Left lung (tissue), 10 donors: ENCODE results near the gene AIFM1. TPM values are rescaled to one million over a fixed set of nuclear protein-coding genes. Genes with fewer than 3 reads are reported as not detected.
"Not testable (repeated sequence)": the region's sequence is repeated elsewhere in the genome, so short reads cannot be mapped to it uniquely, and the experiment has no call there.

ENCODE experiments used
- ATAC-seq: fragments of 200-7000 bp; cut with Tn5 transposase; one replicate; pipeline ENCODE4 v1.9.1; 2020; ENCODE audit warnings: moderate library complexity
- DNase-seq, 4 donors: peaks; one replicate each; pipeline ENCODE4 v3.0.0-alpha.2; 2013 to 2020
- H3K27ac ChIP-seq, 2 donors: fragments of 200-600 bp; sonication (generic) in 1 of 2; one replicate each; pipeline versions ENCODE4 v1.5.0 to v1.8.0; 2020 to 2021
- H3K27me3 ChIP-seq, 2 donors: fragments of 200-600 bp; sonication (generic) in 1 of 2; one replicate each; pipeline versions ENCODE4 v1.5.0 to v1.8.0; 2020 to 2021
- H3K36me3 ChIP-seq, 2 donors: fragments of 200-600 bp; sonication (generic) in 1 of 2; one replicate each; pipeline versions ENCODE4 v1.5.0 to v1.8.0; 2020 to 2021
- H3K4me1 ChIP-seq, 2 donors: fragments of 200-600 bp; one replicate each; pipeline ENCODE4 v1.8.0; 2021
- H3K4me3 ChIP-seq, 2 donors: fragments of 200-600 bp; sonication (generic) in 1 of 2; one replicate each; pipeline versions ENCODE4 v1.5.0 to v1.8.0; 2020 to 2021; ENCODE audit warnings: mild to moderate bottlenecking in 1 of 2
- H3K9me3 ChIP-seq, 2 donors: fragments of 200-600 bp; sonication (generic) in 1 of 2; one replicate each; pipeline versions ENCODE4 v1.5.0 to v1.8.0; 2020 to 2021
- CTCF ChIP-seq, 2 donors: fragments of 200-600 bp; sonication (generic) in 1 of 2; IDR thresholded peaks; one replicate each; pipeline versions ENCODE4 v1.5.0 to v1.8.0; 2021; ENCODE audit warnings: antibody characterized with exemption in 2 of 2
- intact Hi-C, 2 donors: fragments of 100-400 bp; cut with DNase I; formaldehyde crosslinking; loops; one replicate each; pipeline versions ENCODE4 v1.11.2 to v1.14.2; 2022
- polyA plus RNA-seq, 6 donors: library from polyadenylated mRNA; unstranded; fragments of 120-200 nt; gene quantifications; one replicate each; pipeline ENCODE4 v1.2.1, GENCODE V29; 2013; ENCODE audit not compliant: insufficient read length in 6 of 6
- total RNA-seq, 2 donors: library from RNA; stranded (reverse); fragmentation: NEBNext Ultra II Directional; extraction: Animal tissue kit (Norgen Biotek cat#: 25700); gene quantifications; one replicate each; pipeline ENCODE4 v1.2.1, GENCODE V29; 2021
- donor health status: DM: no; HTN: yes; CAD: no.
- donor health status: DM: no; HTN: no; CAD: no.

Gene AIFM1
- total and polyA plus RNA-seq, 8 donors = 27.2 to 34.9 (median 30.7) TPM

GRCh38 chrX:130118441-130119311, 47.0 kb downstream of the AIFM1 start:
- Histone ChIP-seq H3K4me1 (peaks cover 0 to 14% of the 10 kb centered on the region in 2 donors), H3K4me3 (no peak overlapping the region), H3K9me3 (no peaks in the 10 kb centered on the region), H3K27ac (peak overlapping the region in 1 of 2 donors; percentile 44), H3K27me3 (no peaks in the 10 kb centered on the region), H3K36me3 (no peaks in the 10 kb centered on the region)
- intact Hi-C loops = no loop called here
- DNase-seq (no peak), ATAC-seq (peak; percentile 21)
- no peak for TF ChIP-seq CTCF (IDR thresholded peaks at IDR 0.05)

- H3K36me3 ChIP-seq = no peaks in the 10 kb centered on the region
- no peaks in the 10 kb centered on the region for H3K27me3 ChIP-seq
- no peak for DNase-seq
- intact Hi-C loops = no loop called here
- no peak for ATAC-seq
- TF ChIP-seq CTCF (IDR thresholded peaks at IDR 0.05) = no peak
- H3K4me1 ChIP-seq = peaks cover 0 to 14% of the 10 kb centered on the region in 2 donors
- H3K4me3 ChIP-seq = no peak overlapping the region
- no peak overlapping the region for H3K27ac ChIP-seq
- no peaks in the 10 kb centered on the region for H3K9me3 ChIP-seq
Measured at GRCh38 chrX:130117166-130117565, 48.5 kb downstream of the AIFM1 start.

DNA sequence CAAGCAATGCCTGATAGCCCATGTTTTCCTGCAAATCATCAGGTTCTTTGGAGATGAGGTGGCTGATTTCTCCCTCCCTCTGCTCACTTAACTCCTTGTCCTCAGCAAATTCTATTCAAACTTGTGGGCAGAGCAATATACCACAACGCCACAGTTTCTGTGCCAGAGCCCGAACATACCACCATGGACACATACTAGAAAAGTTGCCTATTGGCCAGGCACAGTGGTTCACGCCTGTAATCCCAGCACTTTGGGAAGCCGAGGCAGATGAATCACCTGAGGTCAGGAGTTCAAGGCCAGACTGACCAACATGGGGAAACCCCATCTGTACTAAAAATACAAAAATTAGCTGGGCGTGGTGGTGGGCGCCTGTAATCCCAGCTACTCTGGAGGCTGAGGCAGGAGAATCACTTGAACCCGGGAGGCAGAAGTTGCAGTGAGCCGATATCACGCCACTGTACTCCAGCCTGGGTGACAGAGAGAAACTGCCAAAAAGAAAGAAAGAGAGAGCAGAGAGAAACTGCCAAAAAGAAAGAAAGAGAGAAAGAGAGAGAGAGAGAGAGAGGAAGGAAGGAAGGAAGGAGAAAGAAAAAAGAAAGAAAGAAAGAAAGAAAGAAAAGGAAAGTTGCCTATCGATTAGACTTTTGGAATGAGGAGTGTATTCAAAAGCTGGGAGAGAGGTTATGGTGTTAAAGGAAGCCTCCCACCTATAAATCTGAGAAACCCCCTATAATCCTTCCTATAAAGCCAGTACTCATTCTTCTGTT, 50.3 kb downstream of the AIFM1 start:
- intact Hi-C loops, H3K4me3 ChIP-seq, H3K27ac ChIP-seq, H3K27me3 ChIP-seq, DNase-seq, H3K36me3 ChIP-seq, H3K9me3 ChIP-seq, ATAC-seq: not testable (repeated sequence)
- peaks cover 0 to 12% of the 10 kb centered on the region in 2 donors for H3K4me1 ChIP-seq

DNA sequence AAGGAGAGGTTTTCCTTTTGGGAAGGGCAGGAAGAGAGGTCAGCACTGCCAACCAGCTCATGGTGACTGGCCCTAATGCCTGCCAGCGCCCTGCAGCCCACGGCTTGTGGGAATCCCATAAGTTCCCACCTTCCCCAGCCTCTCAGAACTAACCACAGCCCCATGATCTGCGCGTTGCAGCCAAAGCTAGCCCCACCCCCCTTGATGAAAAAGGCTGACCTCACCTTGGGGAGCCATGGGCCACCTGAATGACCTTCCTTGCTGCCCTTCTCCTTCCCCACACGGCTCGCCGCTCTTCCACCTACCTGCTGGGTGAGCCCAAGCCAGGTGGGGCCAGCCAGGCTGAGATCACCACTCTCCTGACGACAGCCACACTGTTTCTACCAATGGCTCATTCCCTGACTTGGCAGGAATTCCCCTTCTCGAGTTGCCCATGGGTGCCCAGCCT, 51.5 kb downstream of the AIFM1 start:
- Histone ChIP-seq H3K36me3 (no peaks in the 10 kb centered on the region), H3K4me3 (no peak overlapping the region), H3K27me3 (no peaks in the 10 kb centered on the region), H3K9me3 (no peaks in the 10 kb centered on the region), H3K27ac (no peak overlapping the region), H3K4me1 (peaks cover 0 to 5% of the 10 kb centered on the region in 2 donors)
- intact Hi-C loops = no loop called here
- ATAC-seq (peak; percentile 6), DNase-seq (no peak)
- TF ChIP-seq CTCF (IDR thresholded peaks at IDR 0.05) = no peak

DNA sequence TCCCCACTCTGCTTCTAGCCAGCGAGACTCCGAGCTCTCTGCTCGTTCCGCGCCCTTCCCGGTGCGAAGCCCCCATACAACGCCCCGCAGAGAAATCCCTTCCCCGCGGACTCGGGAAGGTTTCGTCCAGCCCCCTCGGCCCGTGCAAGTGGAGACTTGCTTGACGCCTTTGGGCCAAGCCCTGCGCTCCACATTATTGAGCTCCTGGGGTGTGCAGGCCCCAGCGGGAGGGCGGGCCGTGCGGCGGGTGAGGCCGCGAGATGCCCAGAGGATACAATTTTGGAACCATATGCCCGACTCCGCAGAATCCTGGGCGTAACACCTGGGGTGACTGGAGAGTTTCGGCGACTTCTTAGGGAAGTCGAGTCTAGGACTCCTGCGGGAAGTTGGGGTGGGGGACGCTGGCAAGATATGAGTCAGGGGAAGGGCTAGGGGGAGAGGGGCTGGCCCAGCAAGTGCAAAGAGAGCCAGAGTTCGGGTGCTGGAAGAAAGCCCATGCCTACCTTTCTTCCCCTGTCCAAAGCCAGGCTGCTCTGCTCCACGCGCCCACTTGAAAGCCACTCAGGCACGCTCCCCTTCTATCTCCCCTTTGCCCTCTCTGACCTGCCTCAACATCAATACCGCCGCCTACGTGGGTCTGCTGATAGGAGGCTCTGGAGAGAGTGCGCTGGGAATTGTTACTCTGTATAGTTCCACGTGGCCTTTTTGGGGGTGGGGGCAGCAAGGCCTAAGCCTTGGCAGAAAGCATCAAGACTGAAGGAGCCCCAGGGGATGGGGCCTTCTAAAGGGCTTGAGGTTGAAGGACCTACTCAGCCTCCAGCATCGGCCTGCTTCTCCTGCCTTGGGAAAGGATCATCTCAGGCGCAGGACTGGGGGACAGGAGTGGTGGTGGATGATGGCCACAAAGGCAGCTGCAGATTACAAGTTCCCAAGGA, 54.2 kb downstream of the AIFM1 start:
- ATAC-seq = no peak
- DNase-seq = no peak

More for the DNA sequence above, 54.2 kb downstream of the AIFM1 start:
- H3K4me1 ChIP-seq = peaks cover 0 to 26% of the 10 kb centered on the region in 2 donors
- H3K9me3 ChIP-seq = no peaks in the 10 kb centered on the region
- H3K27me3 ChIP-seq = no peaks in the 10 kb centered on the region
- no peaks in the 10 kb centered on the region for H3K36me3 ChIP-seq
- intact Hi-C loops = no loop called here
- TF ChIP-seq CTCF (IDR thresholded peaks at IDR 0.05) = no peak
- H3K27ac ChIP-seq = peak overlapping the region; percentile 39 to 94
- H3K4me3 ChIP-seq = peak overlapping the region in 1 of 2 donors; percentile 68
